Stimulated activated CD4-positive, alpha-beta T cell treated with anti-CD3 and anti-CD28 coated beads, Interleukin-4, amount 100 ng/mL, for 1 hour (primary cell): Measurements from ENCODE around the gene SELENON.

Experiments used
- DNase-seq: peaks from one replicate; pipeline ENCODE4 v3.0.0-alpha.2; 2020

Gene SELENON

DNA sequence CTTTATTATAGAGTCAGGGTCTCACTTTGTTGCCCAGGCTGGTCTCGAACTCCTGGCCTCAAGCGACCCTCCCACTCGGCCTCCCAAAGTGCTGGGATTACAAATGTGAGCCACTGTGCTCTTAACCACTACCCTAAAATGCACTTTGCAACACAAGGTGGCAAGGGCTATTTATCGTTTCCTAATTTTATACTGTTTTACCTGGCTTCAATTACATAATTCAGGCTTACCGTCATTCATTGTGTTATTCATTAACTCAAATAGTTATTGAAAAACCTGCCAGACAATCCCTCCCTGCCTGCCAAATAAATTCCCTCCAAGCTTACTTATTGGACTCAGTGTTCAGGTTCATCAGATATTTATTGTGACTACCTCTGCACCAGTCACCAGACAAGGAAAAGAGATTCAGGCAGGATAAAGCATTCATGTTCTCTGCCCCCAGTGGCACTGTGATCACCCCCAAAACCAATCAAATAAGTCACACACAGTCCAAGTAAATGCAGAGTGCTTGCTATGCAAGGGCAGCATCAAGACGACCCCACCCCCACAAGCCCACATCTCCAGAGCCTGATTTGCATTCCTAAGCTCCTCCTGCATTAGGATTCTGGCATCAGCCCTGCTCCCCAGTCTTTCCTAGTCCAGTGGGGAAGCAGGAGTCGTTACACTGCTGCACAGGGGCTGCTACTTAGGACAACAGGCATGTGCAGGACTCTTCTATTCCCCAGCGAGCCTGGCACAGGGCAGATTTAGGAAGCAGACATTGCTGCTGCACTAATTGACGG is 67.4 kb downstream of the SELENON start:
- DNase-seq, result no peak
